DMS114 treated with DMSO at 0.1 percent for 48 hours (cell line): Measurements from ENCODE around the gene CHRM1.
A peak's percentile ranks its signal among the peaks of the same experiment; 100 is the strongest.

Experiments
- DNase-seq: peaks from one replicate; lab custom pipeline; 2025; ENCODE audit not compliant: unreplicated experiment; lab: John Stamatoyannopoulos, UW

CHRM1 gene

GRCh38 chr11:62926680-62927455 is 5.7 kb upstream of the CHRM1 start:
- DNase-seq, result no peak

GRCh38 chr11:62925745-62926679 is 4.8 kb upstream of the CHRM1 start:
- DNase-seq, result no peak

GRCh38 chr11:62925308-62925707 is 4.1 kb upstream of the CHRM1 start:
- no peak for DNase-seq

- no peak for DNase-seq
Observed at GRCh38 chr11:62923601-62924411, 2.6 kb upstream of the CHRM1 start.

- no peak for DNase-seq
Observed at GRCh38 chr11:62922653-62923431, 1.7 kb upstream of the CHRM1 start.

- DNase-seq, result no peak
Observed at GRCh38 chr11:62922189-62922589, 1.0 kb upstream of the CHRM1 start.

GRCh38 chr11:62921573-62922188 is 518 bp upstream of the CHRM1 start:
- DNase-seq, result no peak

GRCh38 chr11:62919898-62920640 is 1.1 kb downstream of the CHRM1 start:
- no peak for DNase-seq

- DNase-seq, result no peak
Observed at GRCh38 chr11:62919476-62919875, 1.7 kb downstream of the CHRM1 start.

GRCh38 chr11:62918531-62918930 is 2.6 kb downstream of the CHRM1 start:
- no peak for DNase-seq

- no peak for DNase-seq
Observed at GRCh38 chr11:62917906-62918502, 3.2 kb downstream of the CHRM1 start.

GRCh38 chr11:62914416-62914815 is 6.7 kb downstream of the CHRM1 start:
- no peak for DNase-seq

- no peak for DNase-seq
Observed at GRCh38 chr11:62912268-62912667, 8.9 kb downstream of the CHRM1 start.

GRCh38 chr11:62911137-62912130 is 9.7 kb downstream of the CHRM1 start:
- no peak for DNase-seq

GRCh38 chr11:62910141-62910882 is 10.9 kb downstream of the CHRM1 start:
- DNase-seq, result no peak

GRCh38 chr11:62909107-62909894 is 11.9 kb downstream of the CHRM1 start:
- peak; percentile 20 for DNase-seq
